SK-N-SH treated with all-trans-retinoic acid at 6 μM for 48 hours (cell line): ENCODE measurements around the gene UAP1L1.
A peak's percentile ranks its signal among the peaks of the same experiment; 100 is the strongest.

Experiments
- ATAC-seq: fragments of 200-7000 bp; cut with Tn5 transposase; 3 replicates; pipeline ENCODE4 v1.9.1; 2020; ENCODE audit warnings: mild to moderate bottlenecking, moderate library complexity
- ARNTL ChIP-seq: fragments of 450-650 bp; formaldehyde crosslinking; IDR thresholded peaks from 2 replicates; pipeline ENCODE4 v1.5.0; 2020; ENCODE audit warnings: low read depth, mild to moderate bottlenecking, moderate library complexity, borderline replicate concordance
- BACH2 ChIP-seq: fragments of 250-450 bp; sonication (Bioruptor Pico); IDR thresholded peaks from 2 replicates; pipeline ENCODE4 v1.9.0; 2021; ENCODE audit warnings: mild to moderate bottlenecking, borderline replicate concordance
- CREB5 ChIP-seq: fragments of 250-450 bp; sonication (Bioruptor Pico); IDR thresholded peaks from 2 replicates; pipeline ENCODE4 v1.5.1; 2020; ENCODE audit warnings: low read depth, mild to moderate bottlenecking, moderate library complexity
- CSDC2 ChIP-seq: fragments of 250-450 bp; sonication (Bioruptor Pico); IDR thresholded peaks from 2 replicates; pipeline ENCODE4 v1.5.0; 2020; ENCODE audit warnings: mild to moderate bottlenecking, moderate library complexity
- CSRNP3 ChIP-seq: fragments of 250-450 bp; sonication (Bioruptor Pico); IDR thresholded peaks from 2 replicates; pipeline ENCODE4 v1.5.1; 2021; ENCODE audit warnings: mild to moderate bottlenecking, moderate library complexity
- ESRRG ChIP-seq: fragments of 250-450 bp; sonication (Bioruptor Pico); IDR thresholded peaks from 2 replicates; pipeline ENCODE4 v1.6.1; 2021; ENCODE audit warnings: mild to moderate bottlenecking
- GLIS3 ChIP-seq: fragments of 250-450 bp; sonication (Bioruptor Pico); IDR thresholded peaks from 2 replicates; pipeline ENCODE4 v1.5.0; 2020; ENCODE audit warnings: mild to moderate bottlenecking, moderate library complexity
- ISL1 ChIP-seq: fragments of 250-450 bp; sonication (Bioruptor Pico); IDR thresholded peaks from 2 replicates; pipeline ENCODE4 v2.1.2; 2022; ENCODE audit warnings: mild to moderate bottlenecking, moderate library complexity
- POU6F1 ChIP-seq: fragments of 250-450 bp; sonication (Bioruptor Pico); IDR thresholded peaks from 2 replicates; pipeline ENCODE4 v1.8.0; 2021; ENCODE audit warnings: low read depth, mild to moderate bottlenecking, moderate library complexity, borderline replicate concordance
- PPARA ChIP-seq: fragments of 250-450 bp; sonication (Bioruptor Pico); IDR thresholded peaks from 2 replicates; pipeline ENCODE4 v1.5.0; 2020; ENCODE audit warnings: mild to moderate bottlenecking, borderline replicate concordance
- RARB ChIP-seq: fragments of 250-450 bp; sonication (Bioruptor Pico); IDR thresholded peaks from 2 replicates; pipeline ENCODE4 v1.8.0; 2021; ENCODE audit warnings: mild to moderate bottlenecking, moderate library complexity
- SNAI2 ChIP-seq: fragments of 250-450 bp; sonication (Bioruptor Pico); IDR thresholded peaks from 2 replicates; pipeline ENCODE4 v1.5.0; 2020; ENCODE audit warnings: mild to moderate bottlenecking, moderate library complexity
- TCF4 ChIP-seq: fragments of 250-450 bp; sonication (Bioruptor Pico); IDR thresholded peaks from 2 replicates; pipeline ENCODE4 v1.8.0; 2021; ENCODE audit warnings: mild to moderate bottlenecking, moderate library complexity, borderline replicate concordance
- TOX ChIP-seq: fragments of 250-450 bp; sonication (Bioruptor Pico); IDR thresholded peaks from 2 replicates; pipeline ENCODE4 v1.8.0; 2021; ENCODE audit warnings: mild to moderate bottlenecking, moderate library complexity, borderline replicate concordance
- ZC3H10 ChIP-seq: fragments of 250-450 bp; sonication (Bioruptor Pico); IDR thresholded peaks from 2 replicates; pipeline ENCODE4 v1.5.1; 2021; ENCODE audit warnings: mild to moderate bottlenecking, moderate library complexity
- ZFP3 ChIP-seq: fragments of 250-450 bp; sonication (Bioruptor Pico); IDR thresholded peaks from 2 replicates; pipeline ENCODE4 v1.5.0; 2020; ENCODE audit warnings: mild to moderate bottlenecking, moderate library complexity
- ZFP30 ChIP-seq: fragments of 450-650 bp; formaldehyde crosslinking; IDR thresholded peaks from 2 replicates; pipeline ENCODE4 v1.5.0; 2022; ENCODE audit warnings: mild to moderate bottlenecking, moderate library complexity
- ZNF565 ChIP-seq: fragments of 450-650 bp; formaldehyde crosslinking; conservative IDR thresholded peaks from 2 replicates; pipeline ENCODE4 v1.5.0; 2020; ENCODE audit warnings: low read depth, mild to moderate bottlenecking, moderate library complexity
- ZNF70 ChIP-seq: fragments of 450-650 bp; formaldehyde crosslinking; IDR thresholded peaks from 2 replicates; pipeline ENCODE4 v1.5.0; 2020; ENCODE audit warnings: mild to moderate bottlenecking, moderate library complexity
- ZNF8 ChIP-seq: fragments of 450-650 bp; formaldehyde crosslinking; IDR thresholded peaks from 2 replicates; pipeline ENCODE4 v1.5.0; 2020; ENCODE audit warnings: mild to moderate bottlenecking, moderate library complexity
- TF ChIP-seq, protein P1 (sequence below): fragments of 250-450 bp; sonication (Bioruptor Pico); IDR thresholded peaks from 2 replicates; pipeline ENCODE4 v1.8.0; 2020; ENCODE audit warnings: mild to moderate bottlenecking, moderate library complexity, borderline replicate concordance

UAP1L1 gene

GRCh38 chr9:137067860-137068538 is 9.3 kb upstream of the UAP1L1 start:
- no peak for TF ChIP-seq ZNF8
- TF ChIP-seq RARB (CRISPR knock-in tag), result no peak
- no peak for TF ChIP-seq ZC3H10 (CRISPR knock-in tag)
- TF ChIP-seq TOX (CRISPR knock-in tag), result no peak
- TF ChIP-seq POU6F1 (CRISPR knock-in tag), result no peak
- TF ChIP-seq CREB5, result no peak
- no peak for TF ChIP-seq ZFP3 (CRISPR knock-in tag)
- no peak for TF ChIP-seq CSRNP3
- TF ChIP-seq SNAI2 (CRISPR knock-in tag), result no peak
- no peak for TF ChIP-seq PPARA
- TF ChIP-seq ARNTL, result no peak
- TF ChIP-seq TCF4 (CRISPR knock-in tag), result no peak
- TF ChIP-seq ESRRG (CRISPR knock-in tag), result no peak
- ATAC-seq, result peak; percentile 63

DNA sequence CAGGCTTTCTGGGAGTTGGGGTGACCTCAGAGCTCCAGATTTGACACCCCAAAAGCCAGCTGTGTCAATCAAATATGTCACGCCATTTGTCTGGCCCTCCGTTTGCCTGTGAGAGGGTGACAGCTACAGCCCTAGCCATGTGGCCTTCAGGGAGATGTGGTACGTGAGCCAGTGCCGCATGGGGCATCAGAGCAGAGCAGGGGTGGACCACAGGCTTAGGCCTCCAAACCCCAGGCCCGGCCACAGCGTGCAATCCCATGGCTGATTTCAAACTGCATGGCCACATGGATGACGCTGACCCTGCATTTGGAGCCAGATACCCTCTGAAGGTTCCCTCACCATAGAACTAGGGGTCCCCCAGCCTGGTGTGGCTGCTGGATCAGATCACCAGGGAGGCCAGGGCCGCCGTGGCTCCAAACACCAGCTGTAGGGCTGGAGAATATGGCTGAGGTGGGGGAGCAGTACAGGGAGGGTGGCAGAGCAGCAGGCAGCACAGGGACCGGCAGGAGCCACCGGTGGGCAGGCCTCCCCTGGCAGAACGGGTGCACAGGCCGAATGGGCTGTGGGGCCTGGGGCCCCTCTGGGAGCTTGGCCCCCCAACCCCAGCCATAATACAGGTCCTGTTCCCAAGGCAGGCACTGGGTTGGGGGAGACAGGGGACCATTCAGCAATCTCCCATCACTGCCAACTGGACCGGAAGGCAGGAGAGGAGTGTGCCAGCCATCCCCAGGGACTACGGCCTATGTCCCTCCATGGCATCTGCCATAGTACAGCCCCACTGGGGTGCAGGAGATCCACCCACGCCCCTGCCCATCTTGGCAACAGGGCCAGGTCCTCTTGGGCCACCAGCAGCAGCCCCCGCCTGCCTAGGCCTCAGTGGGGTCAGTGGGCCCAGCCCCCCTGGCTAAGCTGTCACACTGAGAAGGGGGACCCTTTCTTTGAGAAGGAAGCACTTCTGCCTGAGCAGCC is 8.5 kb upstream of the UAP1L1 start:
- no peak for ATAC-seq
- no peak for TF ChIP-seq SNAI2 (CRISPR knock-in tag)
- TF ChIP-seq ZNF565 (CRISPR knock-in tag), result no peak
- TF ChIP-seq GLIS3 (CRISPR knock-in tag), result no peak
- TF ChIP-seq BACH2 (CRISPR knock-in tag), result no peak
- TF ChIP-seq TOX (CRISPR knock-in tag), result no peak
- TF ChIP-seq POU6F1 (CRISPR knock-in tag), result no peak
- no peak for TF ChIP-seq ISL1 (CRISPR knock-in tag)
- no peak for TF ChIP-seq PPARA
- no peak for TF ChIP-seq CSDC2 (CRISPR knock-in tag)

DNA sequence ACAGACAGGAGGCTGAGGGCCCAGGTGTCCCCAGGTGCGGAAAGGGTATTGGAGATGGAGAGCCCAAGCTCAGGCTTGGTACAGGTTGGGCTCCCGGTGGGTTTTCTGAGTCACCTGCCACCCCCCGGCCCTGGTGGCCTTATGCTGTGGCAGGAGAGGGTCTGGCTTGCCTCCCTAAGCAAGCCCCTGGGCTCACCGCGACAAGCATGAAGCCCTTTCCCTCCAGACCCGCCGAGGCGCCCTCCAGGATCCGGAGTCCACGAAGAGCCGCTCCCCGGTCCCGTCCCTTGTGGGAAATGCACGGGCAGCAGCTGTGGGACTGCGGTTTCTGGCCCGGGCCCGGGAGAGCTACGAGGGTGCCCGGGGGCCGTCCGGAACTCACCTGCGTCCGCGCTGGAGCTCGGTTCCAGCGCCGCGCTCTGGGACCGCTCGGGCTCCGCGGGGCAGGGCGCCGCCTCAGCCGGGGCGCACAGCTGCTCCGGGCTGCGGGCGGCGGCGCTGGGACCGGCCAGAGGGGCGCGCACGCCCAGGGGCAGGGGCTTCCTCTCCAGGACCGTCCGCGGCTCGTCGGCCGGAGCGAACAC is 7.7 kb upstream of the UAP1L1 start:
- no peak for ATAC-seq
- TF ChIP-seq ZNF70 (CRISPR knock-in tag) (no peak), GLIS3 (CRISPR knock-in tag) (no peak), PPARA (no peak), ESRRG (CRISPR knock-in tag) (no peak), BACH2 (CRISPR knock-in tag) (no peak), RARB (CRISPR knock-in tag) (no peak), CSDC2 (CRISPR knock-in tag) (no peak), ZNF8 (no peak), ZFP30 (CRISPR knock-in tag) (no peak), ZFP3 (CRISPR knock-in tag) (no peak), ZNF565 (CRISPR knock-in tag) (no peak), SNAI2 (CRISPR knock-in tag) (no peak), POU6F1 (CRISPR knock-in tag) (no peak), TCF4 (CRISPR knock-in tag) (no peak), CSRNP3 (no peak), ZC3H10 (CRISPR knock-in tag) (no peak), CREB5 (no peak)
- TF ChIP-seq, protein P1, sequence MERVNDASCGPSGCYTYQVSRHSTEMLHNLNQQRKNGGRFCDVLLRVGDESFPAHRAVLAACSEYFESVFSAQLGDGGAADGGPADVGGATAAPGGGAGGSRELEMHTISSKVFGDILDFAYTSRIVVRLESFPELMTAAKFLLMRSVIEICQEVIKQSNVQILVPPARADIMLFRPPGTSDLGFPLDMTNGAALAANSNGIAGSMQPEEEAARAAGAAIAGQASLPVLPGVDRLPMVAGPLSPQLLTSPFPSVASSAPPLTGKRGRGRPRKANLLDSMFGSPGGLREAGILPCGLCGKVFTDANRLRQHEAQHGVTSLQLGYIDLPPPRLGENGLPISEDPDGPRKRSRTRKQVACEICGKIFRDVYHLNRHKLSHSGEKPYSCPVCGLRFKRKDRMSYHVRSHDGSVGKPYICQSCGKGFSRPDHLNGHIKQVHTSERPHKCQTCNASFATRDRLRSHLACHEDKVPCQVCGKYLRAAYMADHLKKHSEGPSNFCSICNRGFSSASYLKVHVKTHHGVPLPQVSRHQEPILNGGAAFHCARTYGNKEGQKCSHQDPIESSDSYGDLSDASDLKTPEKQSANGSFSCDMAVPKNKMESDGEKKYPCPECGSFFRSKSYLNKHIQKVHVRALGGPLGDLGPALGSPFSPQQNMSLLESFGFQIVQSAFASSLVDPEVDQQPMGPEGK (CRISPR knock-in tag), result no peak
